VCaP (cell line): ENCODE measurements around the gene TSPAN18.
A peak's percentile ranks its signal among the peaks of the same experiment; 100 is the strongest.

Experiments
- H3K27ac ChIP-seq: fragments of 450-650 bp; 2 replicates; pipeline ENCODE4 v1.5.1; 2017
- CTCF ChIP-seq: fragments of 450-650 bp; conservative IDR thresholded peaks from 2 replicates; pipeline ENCODE4 v1.5.1; 2017; ENCODE audit warnings: mild to moderate bottlenecking, moderate library complexity

TSPAN18 gene

GRCh38 chr11:44938066-44938691 is 211.4 kb downstream of the TSPAN18 start:
- TF ChIP-seq CTCF: no peak
- peak overlapping the region; percentile 21; the same call in 1 of the 2 replicates for H3K27ac ChIP-seq

GRCh38 chr11:44939673-44940395 is 213.1 kb downstream of the TSPAN18 start:
- no peak for TF ChIP-seq CTCF
- no peak overlapping the region for H3K27ac ChIP-seq

- H3K27ac ChIP-seq: no peak overlapping the region
- no peak for TF ChIP-seq CTCF
Measured at GRCh38 chr11:44940404-44940803, 213.6 kb downstream of the TSPAN18 start.

GRCh38 chr11:44940835-44941234 is 214.1 kb downstream of the TSPAN18 start:
- no peak overlapping the region for H3K27ac ChIP-seq
- TF ChIP-seq CTCF: no peak

GRCh38 chr11:44941259-44942021 is 214.7 kb downstream of the TSPAN18 start:
- no peak for TF ChIP-seq CTCF
- no peak overlapping the region for H3K27ac ChIP-seq

- no peak overlapping the region for H3K27ac ChIP-seq
- TF ChIP-seq CTCF: no peak
Measured at GRCh38 chr11:44942029-44942955, 215.5 kb downstream of the TSPAN18 start.
